Activated T-helper 2 cell treated with anti-CD3 and anti-CD28 coated beads, Interferon-gamma antibody, Interleukin-2, Interleukin-4, amounts not matched to agents 10 μg/mL and 5 μg/mL and 100 μg/mL, durations not matched to agents 14 hours and 24 hours and 36 hours (primary cell): ENCODE data around the gene MRPL52. TPM values are rescaled to one million over a fixed set of nuclear protein-coding genes. Genes with fewer than 3 reads are reported as not detected.
"Not testable (repeated sequence)": the region's sequence is repeated elsewhere in the genome, so short reads cannot be mapped to it uniquely, and the experiment has no call there.

Experiments used
- DNase-seq: peaks from one replicate; pipeline ENCODE4 v3.0.0; 2021; ENCODE audit warnings: low spot score
- H3K27ac Mint-ChIP-seq: one replicate; pipeline ENCODE4 v1.8.0; 2021; ENCODE audit warnings: mixed read lengths
- H3K27me3 Mint-ChIP-seq: one replicate; pipeline ENCODE4 v1.8.0; 2021; ENCODE audit warnings: low read depth, mixed read lengths
- H3K36me3 Mint-ChIP-seq: one replicate; pipeline ENCODE4 v1.8.0; 2021; ENCODE audit warnings: low read depth, mixed read lengths
- H3K4me1 Mint-ChIP-seq: one replicate; pipeline ENCODE4 v1.8.0; 2021; ENCODE audit warnings: low read depth, mixed read lengths
- H3K4me3 Mint-ChIP-seq: one replicate; pipeline ENCODE4 v1.8.0; 2021; ENCODE audit warnings: low read depth, mild to moderate bottlenecking, moderate library complexity, mixed read lengths
- H3K9me3 Mint-ChIP-seq: one replicate; pipeline ENCODE4 v1.8.0; 2021; ENCODE audit warnings: mixed read lengths
- intact Hi-C: fragments of 100-400 bp; cut with micrococcal nuclease; formaldehyde crosslinking; loops from one replicate; pipeline ENCODE4 v1.15.1; 2023
- total RNA-seq: library from RNA; stranded (reverse); gene quantifications from 2 replicates; pipeline ENCODE4 v1.2.3, GENCODE V29; 2022

The MRPL52 gene
- total RNA-seq, 1 donor from 2014 or later, result 175 TPM

- no peak for DNase-seq
- H3K9me3 Mint-ChIP-seq, result peaks cover 3% of the 10 kb centered on the region
- H3K4me1 Mint-ChIP-seq, result peaks cover 30% of the 10 kb centered on the region
- H3K27ac Mint-ChIP-seq, result no peak overlapping the region
- H3K36me3 Mint-ChIP-seq, result no peaks in the 10 kb centered on the region
- intact Hi-C loops, result loop anchor here (5.0 kb wide), 1 partner anchor 268 kb away; the partner anchor contains the start of gene DAD1
- H3K27me3 Mint-ChIP-seq, result peaks cover 10% of the 10 kb centered on the region
- no peak overlapping the region for H3K4me3 Mint-ChIP-seq
These were observed 25.5 kb downstream of the MRPL52 start for GRCh38 chr14:22854963-22855724.

- Mint-ChIP-seq H3K27ac (no peak overlapping the region), H3K4me3 (no peak overlapping the region), H3K4me1 (peaks cover 27% of the 10 kb centered on the region), H3K27me3 (peaks cover 11% of the 10 kb centered on the region), H3K36me3 (no peaks in the 10 kb centered on the region), H3K9me3 (peaks cover 5% of the 10 kb centered on the region)
- intact Hi-C loops, result no loop called here
- DNase-seq, result no peak
These were observed 26.7 kb downstream of the MRPL52 start for GRCh38 chr14:22856428-22856827.

DNA sequence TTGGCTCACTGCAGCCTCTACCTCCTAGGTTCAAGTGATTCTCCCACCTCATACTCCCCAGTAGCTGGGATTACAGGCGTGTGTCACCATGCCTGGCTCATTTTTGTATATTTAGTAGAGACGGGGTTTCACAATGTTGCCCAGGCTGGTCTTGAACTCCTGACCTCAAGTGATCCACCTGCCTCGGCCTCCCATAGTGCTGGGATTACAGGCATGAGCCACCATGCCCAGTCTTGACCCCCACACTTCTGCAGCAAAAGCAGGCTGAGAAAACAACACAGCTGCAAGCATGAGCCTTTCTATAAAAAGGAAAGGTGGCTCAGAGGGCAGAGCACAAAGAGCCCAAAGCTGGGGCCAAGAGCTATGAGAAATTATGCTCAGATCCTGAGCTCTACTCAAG is 30.7 kb downstream of the MRPL52 start:
- H3K27ac Mint-ChIP-seq, DNase-seq, H3K36me3 Mint-ChIP-seq, H3K4me3 Mint-ChIP-seq, intact Hi-C loops: not testable (repeated sequence)
- H3K9me3 Mint-ChIP-seq, result peaks cover 11% of the 10 kb centered on the region
- peaks cover 13% of the 10 kb centered on the region for H3K4me1 Mint-ChIP-seq
- peaks cover 21% of the 10 kb centered on the region for H3K27me3 Mint-ChIP-seq

DNA sequence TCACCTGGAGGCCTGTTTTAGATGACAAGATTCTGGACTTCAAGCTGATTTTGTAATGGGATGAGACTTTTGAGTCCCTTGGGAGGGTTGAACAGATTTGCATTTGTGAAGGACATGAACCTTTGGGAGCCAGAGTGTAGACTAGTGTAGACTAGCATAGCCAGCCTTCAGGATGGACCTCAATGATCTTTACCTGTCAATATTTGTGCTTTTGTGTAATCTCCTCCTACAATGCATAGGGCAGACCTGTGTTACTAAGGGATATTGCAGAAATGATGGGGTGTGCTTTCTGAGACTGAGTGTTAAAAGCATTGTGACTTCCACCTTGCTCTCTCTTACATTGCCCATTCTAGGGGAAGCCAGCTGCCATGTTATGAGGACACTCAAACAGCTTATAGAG is 32.0 kb downstream of the MRPL52 start:
- intact Hi-C loops, result no loop called here
- H3K9me3 Mint-ChIP-seq, result peaks cover 8% of the 10 kb centered on the region
- H3K4me3 Mint-ChIP-seq, result no peak overlapping the region
- peaks cover 18% of the 10 kb centered on the region for H3K27me3 Mint-ChIP-seq
- peaks cover 9% of the 10 kb centered on the region for H3K4me1 Mint-ChIP-seq
- no peaks in the 10 kb centered on the region for H3K36me3 Mint-ChIP-seq
- no peak for DNase-seq
- H3K27ac Mint-ChIP-seq, result no peak overlapping the region

DNA sequence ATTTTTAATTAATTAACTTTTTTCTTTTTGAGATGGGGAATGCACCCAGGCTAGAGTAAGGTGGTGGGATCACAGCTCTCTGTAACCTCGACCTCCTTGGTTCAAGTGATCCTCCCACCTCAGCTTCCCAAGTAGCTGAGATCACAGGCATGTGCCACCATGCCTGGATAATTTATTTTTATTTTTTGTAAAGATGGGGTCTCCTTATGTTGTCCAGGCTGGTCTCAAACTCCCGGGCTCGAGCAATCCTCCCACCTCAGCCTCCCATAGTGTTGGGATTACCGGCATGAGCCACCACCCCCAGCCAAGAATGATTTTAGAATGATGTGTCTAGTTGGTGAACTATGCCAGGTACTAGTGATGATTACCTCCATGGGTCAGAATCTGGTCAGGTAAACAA is 35.3 kb downstream of the MRPL52 start:
- H3K27ac Mint-ChIP-seq, result no peak overlapping the region
- DNase-seq, result no peak
- peaks cover 13% of the 10 kb centered on the region for H3K27me3 Mint-ChIP-seq
- H3K36me3 Mint-ChIP-seq, result no peaks in the 10 kb centered on the region
- intact Hi-C loops, result no loop called here
- H3K4me3 Mint-ChIP-seq, result no peak overlapping the region
- H3K9me3 Mint-ChIP-seq, result peaks cover 8% of the 10 kb centered on the region
- H3K4me1 Mint-ChIP-seq, result peaks cover 1% of the 10 kb centered on the region

DNA sequence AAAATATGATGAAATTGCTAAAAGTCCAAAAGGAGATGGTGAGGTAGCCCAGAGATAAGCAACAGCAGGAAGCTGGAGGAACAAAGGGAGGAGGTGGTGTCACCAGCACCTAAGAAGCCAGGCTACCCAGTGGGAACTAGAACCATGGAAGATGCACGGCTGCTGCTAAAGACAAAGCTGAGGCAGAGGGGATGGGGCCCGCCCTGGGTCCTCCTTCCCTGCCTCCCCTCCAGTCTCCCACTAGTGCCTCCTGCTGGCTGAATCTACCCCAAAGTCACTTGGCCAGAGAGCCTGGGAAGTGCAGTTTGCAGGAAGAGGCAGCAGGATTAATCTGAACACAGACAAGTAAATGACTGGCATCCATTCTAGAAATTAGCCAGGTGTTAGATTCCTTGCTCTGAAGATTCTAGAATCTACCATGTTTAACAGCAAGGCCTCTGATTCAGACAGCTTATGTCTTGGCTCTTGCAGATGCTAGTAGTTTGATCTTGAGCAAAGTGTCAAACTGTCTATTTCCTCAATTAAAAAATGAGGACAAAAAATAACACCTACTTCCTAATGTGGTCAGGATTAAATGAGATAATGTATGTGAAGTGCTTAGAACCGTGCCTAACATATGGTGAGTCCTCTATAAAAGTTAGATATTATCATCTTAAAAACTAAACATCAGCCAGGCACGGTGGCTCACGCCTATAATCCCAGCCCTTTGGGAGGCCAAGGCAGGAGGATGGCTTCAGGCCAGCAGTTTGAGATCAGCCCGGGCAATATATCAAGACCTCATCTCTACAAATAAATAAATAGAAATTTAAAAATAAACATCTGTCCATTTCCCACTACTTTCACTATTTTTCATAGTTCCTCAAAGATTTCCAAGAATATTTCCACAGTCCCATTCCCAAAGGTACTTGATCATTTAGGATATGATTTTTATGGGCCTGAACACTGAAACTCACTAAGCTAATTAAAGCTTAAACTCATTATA is 36.0 kb downstream of the MRPL52 start:
- H3K4me3 Mint-ChIP-seq, result no peak overlapping the region
- no peak overlapping the region for H3K27ac Mint-ChIP-seq
- no peak for DNase-seq
- no peaks in the 10 kb centered on the region for H3K36me3 Mint-ChIP-seq
- H3K9me3 Mint-ChIP-seq, result peaks cover 8% of the 10 kb centered on the region
- H3K4me1 Mint-ChIP-seq, result peaks cover 5% of the 10 kb centered on the region
- intact Hi-C loops, result no loop called here
- peaks cover 13% of the 10 kb centered on the region for H3K27me3 Mint-ChIP-seq

GRCh38 chr14:22866874-22867273 is 37.2 kb downstream of the MRPL52 start:
- H3K27me3 Mint-ChIP-seq, result peaks cover 7% of the 10 kb centered on the region
- H3K36me3 Mint-ChIP-seq, result no peaks in the 10 kb centered on the region
- H3K4me3 Mint-ChIP-seq, result no peak overlapping the region
- peaks cover 11% of the 10 kb centered on the region for H3K4me1 Mint-ChIP-seq
- intact Hi-C loops, result no loop called here
- H3K9me3 Mint-ChIP-seq, result peaks cover 2% of the 10 kb centered on the region
- DNase-seq, result no peak
- no peak overlapping the region for H3K27ac Mint-ChIP-seq

DNA sequence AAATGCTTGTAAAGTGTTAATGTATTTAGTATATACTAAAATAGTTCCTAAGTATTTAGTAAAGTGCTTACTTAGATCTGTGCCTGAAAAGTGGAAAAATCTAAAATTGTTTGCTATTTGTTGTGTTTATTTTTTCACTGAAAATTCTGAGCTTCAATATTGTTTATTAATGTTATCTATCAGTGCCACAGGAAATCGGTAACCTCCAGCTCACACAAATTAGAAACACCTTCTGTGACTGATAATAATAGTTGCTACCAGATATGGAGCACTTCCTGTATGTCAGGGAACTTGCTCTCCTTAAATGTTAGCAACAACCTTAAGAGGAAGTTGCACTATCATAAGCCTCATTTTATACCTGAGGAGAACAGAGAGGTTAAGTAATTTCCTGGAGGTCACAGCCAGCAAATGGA is 41.1 kb downstream of the MRPL52 start:
- H3K9me3 Mint-ChIP-seq, result no peaks in the 10 kb centered on the region
- peaks cover 19% of the 10 kb centered on the region for H3K4me1 Mint-ChIP-seq
- peaks cover 22% of the 10 kb centered on the region for H3K36me3 Mint-ChIP-seq
- peak overlapping the region; percentile 97 for H3K27ac Mint-ChIP-seq
- H3K27me3 Mint-ChIP-seq, result peaks cover 1% of the 10 kb centered on the region
- intact Hi-C loops, result loop anchor here (1.0 to 5.0 kb wide), 6 partner anchors 16 to 314 kb away; partner anchors contain the start of genes DAD1 and RBM23
- H3K4me3 Mint-ChIP-seq, result peak overlapping the region; percentile 89
- DNase-seq, result no peak

- H3K36me3 Mint-ChIP-seq, result peaks cover 27% of the 10 kb centered on the region
- intact Hi-C loops, result loop anchor here (1.0 to 5.0 kb wide), 7 partner anchors 16 to 315 kb away; partner anchors contain the start of genes DAD1 and RBM23
- DNase-seq, result peak; percentile 79
- peak within 1 kb of the TSS; percentile 89 for H3K4me3 Mint-ChIP-seq
- peaks cover 19% of the 10 kb centered on the region for H3K4me1 Mint-ChIP-seq
- peak within 1 kb of the TSS; percentile 97 for H3K27ac Mint-ChIP-seq
- no peaks in the 10 kb centered on the region for H3K9me3 Mint-ChIP-seq
- H3K27me3 Mint-ChIP-seq, result no peaks in the 10 kb centered on the region
These were observed 41.7 kb downstream of the MRPL52 start, which contains the start of gene LRP10 for GRCh38 chr14:22871224-22872032. TSS of gene LRP10 (plus strand) at chr14:22871740. CDS start at chr14:22872304, 564 bp downstream.

DNA sequence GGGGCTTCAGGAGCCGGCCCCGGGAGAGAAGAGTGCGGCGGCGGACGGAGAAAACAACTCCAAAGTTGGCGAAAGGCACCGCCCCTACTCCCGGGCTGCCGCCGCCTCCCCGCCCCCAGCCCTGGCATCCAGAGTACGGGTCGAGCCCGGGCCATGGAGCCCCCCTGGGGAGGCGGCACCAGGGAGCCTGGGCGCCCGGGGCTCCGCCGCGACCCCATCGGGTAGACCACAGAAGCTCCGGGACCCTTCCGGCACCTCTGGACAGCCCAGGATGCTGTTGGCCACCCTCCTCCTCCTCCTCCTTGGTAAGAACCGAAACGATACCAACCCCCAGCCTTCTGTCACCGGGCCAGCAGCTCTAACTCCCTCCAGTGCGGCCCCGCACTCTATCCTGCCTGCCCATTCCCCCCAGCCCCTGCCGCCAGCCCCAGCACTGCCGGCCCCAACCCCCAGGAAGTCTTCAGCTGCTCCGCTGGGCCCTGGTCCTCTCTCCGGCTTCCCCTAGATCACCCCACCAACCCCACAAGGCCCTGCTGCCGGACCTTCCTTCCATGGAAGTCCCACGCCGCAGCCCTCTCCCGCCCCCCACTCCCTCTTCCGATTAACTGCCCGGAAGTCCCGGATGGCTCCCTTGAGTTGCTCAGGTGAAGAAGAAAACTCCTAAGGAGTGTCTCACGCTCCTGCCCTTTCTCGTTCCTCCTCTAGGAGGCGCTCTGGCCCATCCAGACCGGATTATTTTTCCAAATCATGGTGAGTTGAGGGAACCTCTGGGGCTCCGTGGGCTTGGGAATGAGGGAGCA is 42.5 kb downstream of the MRPL52 start:
- intact Hi-C loops, result loop anchor here (1.0 to 5.0 kb wide), 2 partner anchors 28 to 50 kb away; no protein-coding TSS in a partner anchor
- Mint-ChIP-seq H3K27ac (peak overlapping the region; percentile 80), H3K36me3 (peaks cover 28% of the 10 kb centered on the region), H3K4me3 (peak overlapping the region; percentile 89), H3K27me3 (no peaks in the 10 kb centered on the region), H3K4me1 (peaks cover 19% of the 10 kb centered on the region), H3K9me3 (no peaks in the 10 kb centered on the region)
- peak; percentile 64 for DNase-seq

GRCh38 chr14:22872833-22873520 is 43.3 kb downstream of the MRPL52 start:
- Mint-ChIP-seq H3K36me3 (peaks cover 35% of the 10 kb centered on the region), H3K4me3 (peak overlapping the region; percentile 78), H3K27ac (peak overlapping the region; percentile 80), H3K9me3 (no peaks in the 10 kb centered on the region), H3K4me1 (peaks cover 19% of the 10 kb centered on the region), H3K27me3 (no peaks in the 10 kb centered on the region)
- intact Hi-C loops, result loop anchor here (1.0 to 5.0 kb wide), 2 partner anchors 27 to 51 kb away; no protein-coding TSS in a partner anchor
- no peak for DNase-seq
